AG08396 (cell line): ENCODE results near the gene HSD17B1.
A peak's percentile ranks its signal among the peaks of the same experiment; 100 is the strongest.
"Not testable (repeated sequence)": the region's sequence is repeated elsewhere in the genome, so short reads cannot be mapped to it uniquely, and the experiment has no call there.

Experiments used
- DNase-seq: peaks from one replicate; pipeline ENCODE4 v3.0.0; 2012; ENCODE audit warnings: low spot score, mixed read lengths

HSD17B1 gene

DNA sequence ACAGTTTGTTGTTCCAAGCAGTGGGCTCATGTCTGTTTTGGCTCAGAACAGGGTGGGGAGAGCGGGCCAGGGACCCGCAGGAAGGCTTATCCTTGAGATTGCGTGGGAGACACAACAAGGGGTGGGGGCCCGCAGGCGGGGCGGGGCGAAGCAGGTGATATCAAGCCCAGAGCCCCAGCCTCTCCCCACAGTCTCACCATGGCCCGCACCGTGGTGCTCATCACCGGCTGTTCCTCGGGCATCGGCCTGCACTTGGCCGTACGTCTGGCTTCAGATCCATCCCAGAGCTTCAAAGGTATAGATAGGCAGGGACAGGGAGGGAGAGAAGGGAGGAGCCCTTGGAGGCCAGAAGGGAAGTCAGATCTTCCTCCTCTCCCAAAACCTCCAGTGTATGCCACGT is at the start of gene HSD17B1:
Gene HSD17B1, plus strand, starts transcription at position 188 of the 400 bp plus-strand sequence. Its CDS starts 11 bp downstream, at position 199.
- not testable (repeated sequence) for DNase-seq

DNA sequence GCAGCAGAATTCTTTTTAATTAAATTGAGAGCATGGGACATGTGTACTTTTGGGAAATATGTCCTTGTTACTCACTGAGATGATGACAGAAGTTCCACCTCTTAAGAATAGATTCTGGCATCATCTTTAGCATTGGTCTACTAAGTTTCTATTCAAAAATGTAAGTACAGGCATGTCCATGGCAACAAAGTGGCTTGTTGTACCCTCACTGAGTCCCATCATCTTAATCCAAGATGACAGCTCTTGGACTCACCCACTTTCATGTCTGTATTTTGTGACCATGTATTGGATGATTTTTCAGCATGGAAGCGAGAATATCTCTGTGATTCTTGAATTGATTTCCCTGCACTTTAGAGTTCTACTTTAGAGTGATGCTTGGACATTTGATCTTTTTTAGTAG is 49.8 kb upstream of the HSD17B1 start:
- DNase-seq = no peak

DNA sequence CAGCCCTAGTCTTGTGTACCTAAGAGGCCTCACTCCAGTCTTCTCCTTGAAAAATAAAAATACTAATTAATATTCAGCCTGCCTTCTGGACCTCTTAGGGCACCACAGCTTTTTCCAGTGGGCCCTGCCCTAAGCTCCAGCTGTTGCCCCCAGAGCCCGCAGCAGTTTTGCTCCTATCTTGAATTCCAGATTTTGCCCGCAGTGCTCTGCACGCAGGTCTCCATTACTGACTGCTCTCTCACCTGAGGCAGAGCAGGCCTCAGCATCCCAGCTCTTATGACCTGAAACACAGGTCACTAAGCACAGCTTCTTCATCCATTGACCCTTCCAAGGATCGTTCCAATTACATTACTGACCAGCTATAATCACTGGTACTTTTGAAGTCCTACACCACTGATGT is 45.1 kb upstream of the HSD17B1 start:
- DNase-seq = no peak

- no peak for DNase-seq
Measured at GRCh38 chr17:42508426-42509165, 44.1 kb upstream of the HSD17B1 start.

DNA sequence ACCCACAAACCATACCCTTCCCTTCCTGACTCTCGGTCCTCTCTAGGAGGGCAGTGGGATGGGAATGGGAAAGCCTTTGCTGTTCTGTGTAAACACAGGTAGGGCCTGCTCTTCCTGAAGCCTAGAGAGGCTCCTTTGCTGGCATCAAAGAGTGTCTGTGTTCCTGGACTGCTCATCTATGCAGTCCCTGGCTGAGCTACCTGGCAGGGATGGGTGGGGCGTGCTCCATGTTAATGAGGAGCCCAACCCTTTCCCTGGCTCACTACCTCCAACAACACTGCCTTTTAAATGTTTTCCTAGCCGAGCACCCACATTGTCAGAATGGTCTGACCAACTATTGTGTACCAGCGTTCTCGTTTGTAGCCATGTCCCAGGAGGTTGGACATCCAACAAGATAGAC is 43.3 kb upstream of the HSD17B1 start:
- DNase-seq = no peak

DNA sequence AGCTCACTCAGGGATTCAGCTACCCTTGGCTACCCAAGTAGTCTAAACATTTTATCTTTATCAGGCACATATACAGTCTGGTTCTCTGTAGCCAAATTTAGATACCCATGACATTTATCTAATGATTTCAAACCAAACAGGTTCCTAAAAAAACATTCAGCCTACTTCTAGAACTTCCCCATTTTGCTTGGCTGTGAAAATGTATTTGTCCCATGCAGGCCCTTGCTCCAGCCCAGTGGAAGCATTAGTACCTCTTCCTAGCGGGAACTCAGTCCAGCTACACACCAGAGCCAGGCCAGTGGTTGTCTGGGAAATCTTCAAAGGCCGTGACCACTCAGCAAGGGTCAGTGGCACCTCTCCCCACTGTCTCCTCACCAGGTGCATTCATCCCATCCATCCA is 42.9 kb upstream of the HSD17B1 start:
- no peak for DNase-seq

DNA sequence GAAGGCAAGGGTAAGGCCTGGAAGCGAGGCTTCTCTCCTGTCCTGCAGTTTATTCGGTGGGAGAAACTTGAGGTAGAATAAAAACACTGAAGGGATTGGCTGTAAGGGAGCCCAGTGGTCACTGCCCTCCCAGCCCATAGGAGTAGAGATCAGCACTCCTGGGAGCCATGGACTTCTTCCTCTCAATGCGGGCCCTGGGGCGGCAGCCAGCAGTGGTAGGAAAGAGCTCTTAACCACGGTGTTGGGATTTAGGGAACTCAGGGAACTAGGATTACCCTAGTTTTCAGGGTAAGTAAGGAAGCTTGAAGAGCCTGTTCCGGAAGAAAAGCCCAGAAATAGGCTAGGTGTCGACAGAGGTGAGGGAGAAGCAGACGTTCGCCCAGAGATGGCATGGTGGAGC is 40.5 kb upstream of the HSD17B1 start:
- no peak for DNase-seq

DNA sequence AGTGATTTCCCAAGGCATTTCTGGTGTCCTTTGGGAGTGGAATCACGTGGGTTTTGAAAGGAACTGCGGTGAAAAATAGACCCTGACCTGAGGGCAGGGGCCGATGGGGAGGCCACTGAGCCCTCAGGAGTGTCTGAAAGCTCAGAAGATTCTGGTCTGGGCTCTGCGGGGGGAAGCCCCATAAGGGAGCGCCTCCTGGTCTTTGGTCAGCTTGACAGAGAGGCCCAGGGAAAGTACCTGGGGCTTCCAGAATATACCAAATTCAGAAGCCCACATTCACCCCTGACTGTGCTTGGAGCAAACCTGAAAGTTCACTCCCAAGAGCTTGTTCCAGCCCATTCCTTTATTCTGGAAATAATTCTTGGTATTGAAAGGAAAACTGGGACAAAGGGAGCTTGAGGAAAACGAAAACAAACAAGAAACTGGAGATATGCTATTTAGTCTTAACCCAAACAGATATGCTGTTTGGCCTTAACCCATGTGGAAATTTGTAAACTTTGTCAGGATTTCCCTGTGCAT is 39.9 kb upstream of the HSD17B1 start:
- DNase-seq = no peak

GRCh38 chr17:42513686-42514085 is 39.0 kb upstream of the HSD17B1 start:
- no peak for DNase-seq

DNA sequence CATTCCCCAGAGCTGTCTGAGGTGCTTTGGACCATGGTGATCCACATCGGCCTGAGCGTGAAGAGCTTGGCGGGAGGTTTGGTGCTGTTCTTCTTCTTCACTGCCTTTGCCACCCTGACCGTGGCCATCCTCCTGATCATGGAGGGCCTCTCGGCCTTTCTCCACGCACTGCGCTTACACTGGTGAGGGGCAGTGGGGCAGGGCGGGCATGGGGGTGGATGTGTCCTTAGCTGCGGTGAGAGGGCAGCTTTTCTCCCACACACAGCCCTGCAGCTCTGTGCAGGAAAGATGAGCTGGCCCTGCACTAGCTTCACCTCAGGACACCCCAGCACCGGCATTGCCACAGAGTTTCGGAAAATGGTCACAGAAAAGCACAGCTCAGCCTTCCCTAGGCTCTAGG is 38.4 kb upstream of the HSD17B1 start:
- DNase-seq = no peak

- no peak for DNase-seq
Measured at GRCh38 chr17:42514867-42515266, 37.9 kb upstream of the HSD17B1 start.

GRCh38 chr17:42517516-42517915 is 35.2 kb upstream of the HSD17B1 start:
- DNase-seq = peak; percentile 93

DNA sequence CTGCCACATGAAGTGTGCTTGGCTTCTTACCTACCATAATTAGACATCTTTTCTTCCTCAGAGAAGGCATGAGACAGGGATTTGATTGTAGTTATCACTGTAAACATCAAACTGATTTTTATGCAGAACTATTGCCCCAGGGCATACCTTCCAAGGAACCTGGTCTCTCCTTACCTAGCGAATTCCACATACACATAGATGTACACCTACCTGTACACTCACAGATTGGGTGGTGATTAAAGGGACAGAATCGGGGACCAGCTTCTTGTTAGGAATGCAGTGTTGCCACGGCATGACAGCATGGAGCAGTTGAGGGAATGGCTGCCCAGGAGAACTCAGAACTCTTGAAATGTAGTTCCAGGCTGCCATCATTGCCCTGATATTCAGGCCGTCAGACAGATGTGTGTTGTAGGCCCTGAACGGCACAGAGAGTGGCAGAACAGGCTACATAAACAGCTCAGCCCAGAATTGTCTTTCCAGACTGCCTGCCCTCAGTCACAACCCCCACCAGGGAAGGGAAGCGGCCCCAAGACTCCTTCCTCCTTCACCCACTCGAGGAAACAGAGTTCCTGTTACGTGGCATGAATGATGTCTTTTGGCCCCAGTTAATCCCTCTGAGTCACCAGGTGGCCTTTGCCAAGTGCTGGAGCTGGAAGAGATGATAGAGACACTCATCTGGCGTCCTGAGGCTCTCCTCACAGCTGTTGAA is 34.5 kb upstream of the HSD17B1 start:
- peak; percentile 82 for DNase-seq

DNA sequence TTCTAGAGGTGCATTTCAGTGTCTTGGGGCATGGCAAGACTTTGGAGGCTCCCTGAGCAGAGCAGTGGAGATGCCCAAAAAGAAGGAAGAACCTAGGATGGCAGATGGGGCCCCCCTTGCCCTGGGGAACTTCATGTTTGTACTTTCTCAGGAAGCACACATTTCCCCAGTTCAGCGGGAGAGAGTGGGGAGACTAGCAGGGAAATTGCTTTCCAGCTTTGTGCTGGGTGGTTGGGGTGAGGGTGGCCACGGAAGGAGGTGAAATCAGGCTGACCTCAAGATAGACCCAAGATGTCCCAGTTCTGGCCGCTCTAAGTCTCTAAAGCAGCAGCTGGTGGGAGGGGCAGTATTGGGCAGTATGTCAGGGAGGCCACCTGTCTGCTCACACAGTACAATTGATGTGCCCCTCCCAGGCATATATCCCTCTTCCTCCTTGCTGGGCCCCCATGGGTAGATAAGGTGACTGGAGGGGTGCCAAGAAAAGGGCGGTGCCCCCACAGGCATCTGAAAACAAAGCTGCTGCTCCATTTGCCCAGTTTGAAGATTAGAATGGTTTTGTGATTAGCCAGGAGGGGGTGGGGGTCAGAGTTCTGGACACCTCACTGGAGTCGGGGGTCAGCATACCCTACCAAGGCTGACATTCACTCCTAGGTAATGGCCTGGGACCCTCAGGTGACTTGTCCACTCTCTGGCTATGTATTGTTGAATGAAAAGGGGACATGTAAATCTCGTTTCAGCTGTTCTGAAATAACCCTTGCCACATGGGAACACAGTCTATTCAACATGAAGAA is 33.8 kb upstream of the HSD17B1 start:
- no peak for DNase-seq

GRCh38 chr17:42519546-42520491 is 32.9 kb upstream of the HSD17B1 start:
- DNase-seq = peak; percentile 85

- no peak for DNase-seq
Measured at GRCh38 chr17:42520540-42520951, 32.2 kb upstream of the HSD17B1 start.

DNA sequence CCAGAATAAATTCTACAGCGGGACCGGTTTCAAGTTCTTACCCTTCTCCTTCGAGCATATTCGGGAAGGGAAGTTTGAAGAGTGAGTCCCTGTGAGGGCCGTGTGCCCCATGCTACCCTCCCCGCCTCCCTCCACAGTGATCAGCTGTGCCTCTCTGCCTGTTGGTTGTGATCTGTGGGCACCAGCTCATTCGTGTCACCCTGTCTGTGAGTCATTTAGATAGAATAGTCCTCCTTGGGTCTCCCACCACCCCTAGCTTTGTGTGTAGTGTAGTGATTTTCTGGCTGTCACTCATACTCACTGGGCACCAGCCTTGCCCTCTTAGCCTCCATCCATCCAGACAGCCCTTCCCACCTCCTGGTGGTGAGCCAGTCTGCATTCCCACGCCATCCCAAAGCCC is 31.7 kb upstream of the HSD17B1 start:
- DNase-seq = no peak

DNA sequence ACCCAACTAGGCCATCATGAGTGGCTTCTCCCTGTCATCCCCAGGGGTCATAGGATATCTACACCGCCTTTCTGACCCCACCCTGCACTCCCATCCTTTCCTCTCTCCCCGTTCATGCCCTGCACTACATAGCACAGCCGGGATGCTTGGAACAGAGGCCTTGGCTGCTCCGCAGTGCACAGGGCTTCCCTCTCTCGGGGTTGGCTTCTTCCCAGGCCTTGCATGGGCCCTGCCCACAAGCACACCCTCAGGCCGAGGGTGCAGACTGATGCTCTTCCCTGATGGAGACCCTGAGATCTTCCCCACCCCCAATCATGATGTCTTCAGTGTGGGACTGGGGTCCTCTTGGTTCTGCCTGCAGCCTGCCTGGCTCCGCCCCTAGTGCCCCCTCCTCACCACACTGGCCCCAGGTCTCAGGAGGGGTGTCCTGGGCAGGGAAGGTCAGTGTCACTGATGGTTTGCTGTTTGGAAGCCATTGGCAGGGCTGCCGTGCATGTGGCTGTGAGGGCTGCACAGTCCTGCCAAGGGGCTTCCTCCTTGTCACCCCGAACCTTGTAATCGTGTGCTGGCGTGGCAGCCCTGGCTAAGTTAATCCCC is 31.0 kb upstream of the HSD17B1 start:
- DNase-seq = no peak

GRCh38 chr17:42522263-42522790 is 30.4 kb upstream of the HSD17B1 start:
- no peak for DNase-seq

GRCh38 chr17:42522798-42523278 is 29.9 kb upstream of the HSD17B1 start:
- no peak for DNase-seq

GRCh38 chr17:42525221-42525620 is 27.5 kb upstream of the HSD17B1 start:
- DNase-seq = no peak
